Thoracic aorta (tissue), 2 donors: Measurements from ENCODE around the gene DNAAF1. TPM values are rescaled to one million over a fixed set of nuclear protein-coding genes. Genes with fewer than 3 reads are reported as not detected.
"Not testable (repeated sequence)": the region's sequence is repeated elsewhere in the genome, so short reads cannot be mapped to it uniquely, and the experiment has no call there.

Experiments
- ATAC-seq: fragments of 150-250 bp; one replicate; pipeline ENCODE4 v1.8.0; 2017; ENCODE audit warnings: low read depth; ENCODE audit not compliant: insufficient number of reproducible peaks, low FRiP score
- DNase-seq: peaks from one replicate; pipeline ENCODE4 v3.0.0-alpha.2; 2020; ENCODE audit warnings: low spot score
- H3K27ac ChIP-seq, 2 donors: fragments of 200-600 bp; sonication (generic); 1 replicate in 1 of 2; 2 replicates in 1 of 2; pipeline ENCODE4 v1.5.1; 2016; ENCODE audit warnings: mild to moderate bottlenecking in 2 of 2, moderate library complexity in 2 of 2
- H3K27me3 ChIP-seq: fragments of 200-600 bp; sonication (generic); replicated peaks from 2 replicates; pipeline ENCODE4 v1.6.0; 2016; ENCODE audit warnings: mild to moderate bottlenecking; ENCODE audit not compliant: insufficient read depth
- H3K36me3 ChIP-seq: fragments of 200-600 bp; sonication (generic); one replicate; pipeline ENCODE4 v1.5.1; 2016
- H3K4me1 ChIP-seq, 2 donors: fragments of 200-600 bp; sonication (generic); 1 replicate in 1 of 2; 2 replicates in 1 of 2; pipeline versions ENCODE4 v1.5.1 to v1.6.0; 2016; ENCODE audit warnings: low read depth in 2 of 2, mild to moderate bottlenecking in 1 of 2; ENCODE audit not compliant: control insufficient read depth in 1 of 2
- H3K4me3 ChIP-seq: fragments of 200-600 bp; sonication (generic); 2 replicates; pipeline ENCODE4 v1.5.1; 2016; ENCODE audit warnings: mild to moderate bottlenecking
- H3K9me3 ChIP-seq: fragments of 200-600 bp; sonication (generic); 2 replicates; pipeline ENCODE4 v1.5.1; 2016
- total RNA-seq, 2 donors: library from RNA; depleted of rRNA; stranded (reverse); fragments of >200 nt; gene quantifications; one replicate each; pipeline versions ENCODE4 v1.1.0 to v1.2.3, GENCODE V29; 2016
- TF ChIP-seq, protein P1 (sequence below): fragments of 200-600 bp; sonication (generic); IDR thresholded peaks from one replicate; pipeline ENCODE4 v1.5.1; 2019; ENCODE audit warnings: antibody characterized with exemption

The DNAAF1 gene
- total RNA-seq, 2 donors from 2014 or later, result not detected

DNA sequence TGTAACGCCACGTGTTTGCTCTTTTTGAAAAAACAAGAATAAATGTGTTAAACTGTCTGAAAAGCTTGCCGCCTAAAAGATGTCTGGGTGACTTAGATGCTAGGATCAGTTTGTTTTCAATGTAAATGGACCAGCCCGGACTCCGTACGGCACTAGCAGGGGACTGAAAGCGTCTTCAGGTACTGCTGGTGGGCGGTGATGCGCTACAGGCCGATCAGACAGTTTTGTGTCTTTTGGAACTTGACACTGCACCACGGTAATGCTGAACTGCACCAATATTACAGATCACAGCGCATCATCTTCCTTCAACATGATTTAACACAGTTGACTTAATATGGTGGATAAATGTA lies 27.6 kb upstream of the DNAAF1 start:
- no peaks in the 10 kb centered on the region for H3K27me3 ChIP-seq
- peak overlapping the region; percentile 90 for H3K4me3 ChIP-seq
- H3K36me3 ChIP-seq, result no peaks in the 10 kb centered on the region
- DNase-seq (no peak), ATAC-seq (no peak)
- H3K9me3 ChIP-seq, result no peaks in the 10 kb centered on the region
- H3K27ac ChIP-seq, result peak overlapping the region; percentile 85
- peaks cover 3 to 24% of the 10 kb centered on the region in 2 donors for H3K4me1 ChIP-seq
- TF ChIP-seq, protein P1, sequence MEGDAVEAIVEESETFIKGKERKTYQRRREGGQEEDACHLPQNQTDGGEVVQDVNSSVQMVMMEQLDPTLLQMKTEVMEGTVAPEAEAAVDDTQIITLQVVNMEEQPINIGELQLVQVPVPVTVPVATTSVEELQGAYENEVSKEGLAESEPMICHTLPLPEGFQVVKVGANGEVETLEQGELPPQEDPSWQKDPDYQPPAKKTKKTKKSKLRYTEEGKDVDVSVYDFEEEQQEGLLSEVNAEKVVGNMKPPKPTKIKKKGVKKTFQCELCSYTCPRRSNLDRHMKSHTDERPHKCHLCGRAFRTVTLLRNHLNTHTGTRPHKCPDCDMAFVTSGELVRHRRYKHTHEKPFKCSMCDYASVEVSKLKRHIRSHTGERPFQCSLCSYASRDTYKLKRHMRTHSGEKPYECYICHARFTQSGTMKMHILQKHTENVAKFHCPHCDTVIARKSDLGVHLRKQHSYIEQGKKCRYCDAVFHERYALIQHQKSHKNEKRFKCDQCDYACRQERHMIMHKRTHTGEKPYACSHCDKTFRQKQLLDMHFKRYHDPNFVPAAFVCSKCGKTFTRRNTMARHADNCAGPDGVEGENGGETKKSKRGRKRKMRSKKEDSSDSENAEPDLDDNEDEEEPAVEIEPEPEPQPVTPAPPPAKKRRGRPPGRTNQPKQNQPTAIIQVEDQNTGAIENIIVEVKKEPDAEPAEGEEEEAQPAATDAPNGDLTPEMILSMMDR, result no peak

DNA sequence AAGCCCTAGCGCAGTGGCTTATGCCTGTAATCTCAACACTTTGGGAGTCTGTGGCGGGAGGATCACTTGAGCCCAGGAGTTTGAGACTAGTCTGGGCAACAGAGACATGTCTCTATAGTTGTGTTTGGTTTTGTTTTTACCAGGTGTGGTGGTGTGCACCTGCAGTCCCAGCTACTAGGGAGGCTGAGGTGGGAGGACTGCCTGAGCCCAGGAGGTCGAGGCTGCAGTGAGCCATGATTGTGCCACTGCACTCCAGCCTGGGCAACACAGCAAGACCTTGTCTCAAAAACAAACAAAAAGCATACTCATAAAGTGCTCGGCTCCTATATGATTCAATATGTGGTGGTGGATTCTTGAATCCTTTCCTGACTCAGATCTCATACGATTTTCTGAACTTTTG lies 26.8 kb upstream of the DNAAF1 start:
- H3K27ac ChIP-seq, H3K4me3 ChIP-seq, DNase-seq, H3K9me3 ChIP-seq, H3K36me3 ChIP-seq, ATAC-seq, H3K27me3 ChIP-seq: not testable (repeated sequence)
- peaks cover 3 to 24% of the 10 kb centered on the region in 2 donors for H3K4me1 ChIP-seq

DNA sequence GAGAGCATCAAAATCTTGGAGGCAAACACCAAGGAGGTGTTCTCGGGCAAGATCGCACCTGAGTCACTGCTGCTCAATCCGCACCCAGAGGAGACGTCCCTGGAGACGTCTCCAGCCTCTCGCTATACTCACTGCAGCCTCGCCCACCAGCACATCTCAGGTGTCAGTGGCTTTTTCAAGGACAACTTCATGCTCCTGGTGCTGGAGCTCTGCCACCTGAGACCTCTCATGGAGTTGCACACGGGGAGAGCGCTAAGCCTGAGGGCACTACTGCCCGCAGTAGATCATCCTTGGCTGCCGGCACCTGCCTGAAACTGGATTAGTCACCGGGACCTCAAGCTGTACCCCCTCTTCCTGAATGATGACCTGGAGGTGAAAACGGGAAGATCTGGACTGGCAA lies 25.7 kb upstream of the DNAAF1 start:
- DNase-seq (no peak), ATAC-seq (no peak)

DNA sequence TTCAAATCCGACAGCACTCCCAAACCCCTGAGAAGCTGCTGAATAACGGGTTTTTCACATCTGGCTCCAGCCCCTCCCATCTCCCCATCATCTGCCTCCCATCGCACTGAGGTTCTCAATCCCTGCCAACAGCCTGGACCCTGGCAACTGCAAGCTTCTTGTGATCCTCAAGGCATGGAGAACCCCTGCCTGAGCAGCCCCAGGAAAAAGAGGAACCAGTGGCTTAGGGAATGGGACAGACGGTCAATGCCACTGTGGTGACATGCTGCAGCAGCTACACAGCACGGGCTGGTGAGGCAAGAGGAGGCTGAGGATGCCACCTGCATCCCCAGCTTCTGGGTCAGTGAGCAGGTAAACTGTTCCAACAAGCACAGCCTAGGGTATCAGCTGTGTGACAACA lies 25.1 kb upstream of the DNAAF1 start:
- Histone ChIP-seq H3K4me3 (no peak overlapping the region), H3K36me3 (peaks cover 4% of the 10 kb centered on the region), H3K27ac (no peak overlapping the region), H3K9me3 (no peaks in the 10 kb centered on the region), H3K4me1 (peaks cover 3 to 15% of the 10 kb centered on the region in 2 donors), H3K27me3 (no peaks in the 10 kb centered on the region)
- DNase-seq (no peak), ATAC-seq (no peak)
- TF ChIP-seq, protein P1, result no peak

More for the DNA sequence above, 25.7 kb upstream of the DNAAF1 start:
- TF ChIP-seq, protein P1, result no peak
- Histone ChIP-seq H3K4me1 (peaks cover 3 to 22% of the 10 kb centered on the region in 2 donors), H3K4me3 (no peak overlapping the region), H3K27ac (no peak overlapping the region), H3K9me3 (no peaks in the 10 kb centered on the region), H3K36me3 (peaks cover 3% of the 10 kb centered on the region), H3K27me3 (no peaks in the 10 kb centered on the region)

DNA sequence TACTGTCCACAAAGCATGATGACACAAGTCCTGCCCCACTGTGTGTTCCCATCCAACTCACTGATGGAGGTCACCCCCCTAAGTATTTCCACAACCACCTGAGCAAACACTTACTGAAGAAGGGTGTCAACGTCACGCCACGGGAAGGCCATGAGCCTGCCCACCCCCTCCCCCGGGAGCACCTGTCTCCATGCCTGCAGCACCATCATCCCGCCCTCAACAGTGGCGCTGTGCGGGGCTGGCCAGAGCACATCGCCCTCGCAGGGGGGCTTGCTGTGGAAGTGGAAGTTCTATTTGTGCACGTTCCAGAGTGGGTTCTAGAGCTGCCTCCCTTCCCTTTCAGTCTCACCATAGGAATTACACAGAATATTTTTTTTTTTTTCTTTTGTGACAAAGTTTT lies 24.1 kb upstream of the DNAAF1 start:
- TF ChIP-seq, protein P1, result no peak
- peaks cover 0 to 6% of the 10 kb centered on the region in 2 donors for H3K4me1 ChIP-seq
- no peaks in the 10 kb centered on the region for H3K27me3 ChIP-seq
- H3K9me3 ChIP-seq, result no peaks in the 10 kb centered on the region
- ATAC-seq (no peak), DNase-seq (no peak)
- H3K27ac ChIP-seq, result no peak overlapping the region
- peaks cover 4% of the 10 kb centered on the region for H3K36me3 ChIP-seq
- H3K4me3 ChIP-seq, result no peak overlapping the region
